ENCODE results near the gene COPB1. TPM values are rescaled to one million over a fixed set of nuclear protein-coding genes. Genes with fewer than 3 reads are reported as not detected.

The COPB1 gene
- total and polyA plus RNA-seq, 2 of the 13 experiments (the other 11 are each of a cell fraction or from before 2014, with no cell fraction given), result 114 to 195 TPM

- Histone ChIP-seq H4K20me1 (ENCODE audit: insufficient read depth, low read length) (no peaks in the 10 kb centered on the region), H3K27me3 (ENCODE audit: control insufficient read depth in 1 of 2, insufficient read depth in 2 of 2, low read length in 2 of 2) (no peaks in the 10 kb centered on the region), H3K4me2 (ENCODE audit: low read depth, low read length) (no peak overlapping the region), H3K36me3 (replicated peaks in 1 of 2; ENCODE audit: control insufficient read depth in 1 of 2, insufficient read depth in 2 of 2, low read length in 2 of 2) (no peaks in the 10 kb centered on the region; a peak in 2 of 5 replicates), H2AFZ (ENCODE audit: low read length) (no peak overlapping the region), H3K4me1 (ENCODE audit: insufficient read depth, low read length) (peaks cover 8% of the 10 kb centered on the region), H3K4me3 (replicated peaks in 1 of 3; ENCODE audit: insufficient read depth in 1 of 3, low read depth in 2 of 3, low read length in 3 of 3) (no peak overlapping the region), H3K27ac (ENCODE audit: extremely low read length, insufficient read depth, low read length) (no peak overlapping the region), H3K9ac (ENCODE audit: insufficient read depth, low read depth, low read length) (no peak overlapping the region), H3K9me3 (ENCODE audit: low read length) (no peaks in the 10 kb centered on the region), H3K79me2 (ENCODE audit: insufficient read depth, low read length) (no peaks in the 10 kb centered on the region)
- ChIA-PET CTCF (ENCODE audit: low intra/inter-chr PET ratio, low total read pairs) (no interaction called here), POLR2A (no interaction called here)
- FAIRE-seq (no peak), ATAC-seq (no peak), DNase-seq (ENCODE audit: low spot score) (peak; percentile 22)
- intact Hi-C loops (cut with micrococcal nuclease; ENCODE audit: unreplicated experiment), result no loop called here
- 87% methylated on average over 2 of the region's 2 CpGs for WGBS (ENCODE audit: low lambda C conversion rate)
- in situ Hi-C loops (cut with HindIII; ENCODE audit: extremely low pct_ligation_motif_present, low pct_unique_long_range_greater_than_20kb), result loop anchor here (25.0 kb wide), 1 partner anchor 90 kb away; the partner anchor contains the start of gene PDE3B
- BruUV-seq (replicated peaks), result no TSS peak
- TF ChIP-seq ZBTB25 (CRISPR knock-in tag; IDR thresholded peaks at IDR 0.05) (no peak), FLYWCH1 (CRISPR knock-in tag; IDR thresholded peaks at IDR 0.05) (no peak), ZMYM4 (CRISPR knock-in tag; IDR thresholded peaks at IDR 0.05) (0 out of 2 replicates have a peak, but pooled peaks have one; percentile 19), THAP9 (CRISPR knock-in tag; IDR thresholded peaks at IDR 0.05; ENCODE audit: borderline replicate concordance) (no peak), ZNF260 (CRISPR knock-in tag; IDR thresholded peaks at IDR 0.05; ENCODE audit: borderline replicate concordance, low read depth) (no peak), ZNF121 (CRISPR knock-in tag; IDR thresholded peaks at IDR 0.05) (no peak), HOMEZ (CRISPR knock-in tag; IDR thresholded peaks at IDR 0.05; ENCODE audit: low read depth) (peak; percentile 13; the same call in 1 of the 2 replicates), MEIS1 (CRISPR knock-in tag; IDR thresholded peaks at IDR 0.05; ENCODE audit: borderline replicate concordance) (no peak), E2F5 (CRISPR knock-in tag; conservative IDR thresholded peaks at IDR 0.05) (no peak), HNF4A (CRISPR knock-in tag; IDR thresholded peaks at IDR 0.05) (peak; percentile 43; the same call in 1 of the 2 replicates), ZSCAN25 (CRISPR knock-in tag; IDR thresholded peaks at IDR 0.05) (no peak), ZNF10 (CRISPR knock-in tag; IDR thresholded peaks at IDR 0.05; ENCODE audit: borderline replicate concordance, low read depth) (no peak), HIVEP1 (CRISPR knock-in tag; IDR thresholded peaks at IDR 0.05) (no peak), ZNF607 (CRISPR knock-in tag; IDR thresholded peaks at IDR 0.05; ENCODE audit: borderline replicate concordance) (no peak), ZBTB14 (CRISPR knock-in tag; IDR thresholded peaks at IDR 0.05) (no peak), ZNF749 (CRISPR knock-in tag; IDR thresholded peaks at IDR 0.05; ENCODE audit: borderline replicate concordance) (no peak), NR2F6 (IDR thresholded peaks at IDR 0.05) (peak; percentile 16; the same call in 1 of the 2 replicates), NR2F6 (CRISPR knock-in tag; IDR thresholded peaks at IDR 0.05) (peak; percentile 50; the same call in 1 of the 2 replicates), KDM6A (CRISPR knock-in tag; IDR thresholded peaks at IDR 0.05; ENCODE audit: low read depth) (no peak)
These were observed 47.8 kb upstream of the COPB1 start for GRCh38 chr11:14547440-14547839.
